GM12865 (cell line): ENCODE results near the gene ACSL1.

ENCODE experiments used
- DNase-seq: peaks from one replicate; pipeline ENCODE4 v3.0.0; 2010; ENCODE audit warnings: low read depth
- H3K4me3 ChIP-seq: 2 replicates; pipeline ENCODE4 v1.5.1; 2011; ENCODE audit warnings: mild to moderate bottlenecking, low read depth, low read length, control low read depth
- TF ChIP-seq, protein P1 (sequence below): IDR thresholded peaks from 2 replicates; pipeline ENCODE4 v1.5.1; 2011; ENCODE audit warnings: low read length, control low read depth, low read depth, inconsistent platforms; ENCODE audit not compliant: insufficient read depth; ENCODE audit errors: missing control alignments

Gene ACSL1

DNA sequence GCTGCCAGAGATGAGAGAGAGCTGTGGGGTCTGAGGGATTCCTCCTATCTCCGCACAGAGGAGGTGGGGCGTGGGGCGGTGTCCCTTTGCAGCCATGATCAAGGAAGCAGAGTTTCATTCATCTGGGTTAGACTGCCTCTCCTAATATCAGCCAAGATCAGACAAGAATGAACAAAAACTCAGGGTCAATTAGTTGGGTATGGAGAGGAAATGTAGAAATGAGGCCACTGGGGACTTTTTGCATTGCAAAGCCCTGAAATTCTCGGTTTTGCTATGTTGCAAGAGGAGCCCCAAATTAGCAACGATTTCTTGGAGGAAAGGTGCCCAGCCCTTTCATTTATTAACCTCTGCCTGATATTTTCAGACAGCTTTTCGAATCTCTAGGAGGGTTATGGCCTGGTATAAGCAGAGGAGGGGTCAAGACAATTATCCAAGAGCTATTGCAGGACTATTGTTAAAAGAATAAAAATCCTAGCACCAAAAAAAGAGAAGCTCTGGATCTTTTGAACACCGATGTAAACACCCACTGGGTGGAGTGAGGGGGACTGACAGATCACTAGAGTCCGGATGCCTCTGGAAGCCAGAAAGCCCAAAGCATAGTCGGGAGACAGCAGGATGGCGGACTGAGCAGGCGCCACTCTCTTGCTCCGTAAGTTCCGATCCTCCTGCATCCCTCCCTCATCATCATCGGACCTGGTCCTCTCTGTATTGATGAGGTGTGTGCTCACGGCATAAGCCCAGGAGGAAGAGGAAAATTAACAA lies 34.4 kb upstream of the ACSL1 start:
- TF ChIP-seq, protein P1, sequence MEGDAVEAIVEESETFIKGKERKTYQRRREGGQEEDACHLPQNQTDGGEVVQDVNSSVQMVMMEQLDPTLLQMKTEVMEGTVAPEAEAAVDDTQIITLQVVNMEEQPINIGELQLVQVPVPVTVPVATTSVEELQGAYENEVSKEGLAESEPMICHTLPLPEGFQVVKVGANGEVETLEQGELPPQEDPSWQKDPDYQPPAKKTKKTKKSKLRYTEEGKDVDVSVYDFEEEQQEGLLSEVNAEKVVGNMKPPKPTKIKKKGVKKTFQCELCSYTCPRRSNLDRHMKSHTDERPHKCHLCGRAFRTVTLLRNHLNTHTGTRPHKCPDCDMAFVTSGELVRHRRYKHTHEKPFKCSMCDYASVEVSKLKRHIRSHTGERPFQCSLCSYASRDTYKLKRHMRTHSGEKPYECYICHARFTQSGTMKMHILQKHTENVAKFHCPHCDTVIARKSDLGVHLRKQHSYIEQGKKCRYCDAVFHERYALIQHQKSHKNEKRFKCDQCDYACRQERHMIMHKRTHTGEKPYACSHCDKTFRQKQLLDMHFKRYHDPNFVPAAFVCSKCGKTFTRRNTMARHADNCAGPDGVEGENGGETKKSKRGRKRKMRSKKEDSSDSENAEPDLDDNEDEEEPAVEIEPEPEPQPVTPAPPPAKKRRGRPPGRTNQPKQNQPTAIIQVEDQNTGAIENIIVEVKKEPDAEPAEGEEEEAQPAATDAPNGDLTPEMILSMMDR, result no peak
- peak; percentile 75 for DNase-seq
- H3K4me3 ChIP-seq, result no peak overlapping the region

DNA sequence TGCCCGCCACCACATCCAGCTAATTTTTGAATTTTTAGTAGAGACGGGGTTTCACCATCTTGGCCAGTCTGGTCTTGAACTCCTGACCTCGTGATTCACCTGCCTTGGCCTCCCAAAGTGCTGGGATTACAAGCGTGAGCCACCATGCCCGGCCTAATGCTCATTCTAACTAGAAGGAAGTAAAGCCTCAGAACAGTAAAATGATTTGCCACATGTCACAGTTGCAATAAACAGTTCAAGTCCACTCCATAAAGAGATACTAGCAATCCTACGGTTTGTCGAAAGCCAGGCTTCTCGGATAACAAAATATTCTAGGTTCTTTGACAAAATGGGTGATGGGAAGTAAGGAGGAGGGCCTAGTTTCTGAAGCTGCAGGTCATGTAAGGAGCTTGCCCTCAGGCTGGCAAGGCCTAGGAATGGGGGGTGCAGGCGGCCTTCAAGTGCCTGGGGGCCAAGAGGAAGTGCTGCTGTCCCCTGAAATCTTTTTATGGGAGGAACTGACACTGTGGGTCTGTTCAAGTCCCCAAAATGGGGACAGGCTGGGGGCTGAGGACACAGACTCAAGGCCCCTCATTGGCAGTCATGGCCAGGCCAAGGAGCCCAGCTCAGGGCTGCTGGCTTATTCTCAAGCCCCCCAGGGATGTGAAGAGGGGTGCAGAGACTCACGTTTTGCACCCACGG lies 31.8 kb upstream of the ACSL1 start:
- H3K4me3 ChIP-seq, result no peak overlapping the region
- TF ChIP-seq, protein P1, result no peak
- DNase-seq, result no peak

DNA sequence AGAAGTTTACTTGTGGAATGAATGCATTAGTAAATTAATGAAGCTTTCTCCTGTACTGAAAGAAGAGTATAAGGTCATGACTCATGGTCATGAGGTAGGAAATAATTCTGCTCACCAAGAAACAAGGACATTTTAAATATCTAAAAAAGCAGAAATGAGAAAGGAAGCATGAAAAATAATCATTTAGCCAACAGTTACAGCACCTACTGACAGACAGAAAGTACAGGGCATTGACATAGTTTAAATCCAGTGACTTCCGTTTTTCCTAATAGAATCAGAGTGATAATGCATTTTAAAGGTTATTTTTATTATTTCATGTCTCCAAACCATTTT lies 30.5 kb upstream of the ACSL1 start:
- peak; percentile 36 for DNase-seq
- no peak overlapping the region for H3K4me3 ChIP-seq
- TF ChIP-seq, protein P1, result no peak

DNA sequence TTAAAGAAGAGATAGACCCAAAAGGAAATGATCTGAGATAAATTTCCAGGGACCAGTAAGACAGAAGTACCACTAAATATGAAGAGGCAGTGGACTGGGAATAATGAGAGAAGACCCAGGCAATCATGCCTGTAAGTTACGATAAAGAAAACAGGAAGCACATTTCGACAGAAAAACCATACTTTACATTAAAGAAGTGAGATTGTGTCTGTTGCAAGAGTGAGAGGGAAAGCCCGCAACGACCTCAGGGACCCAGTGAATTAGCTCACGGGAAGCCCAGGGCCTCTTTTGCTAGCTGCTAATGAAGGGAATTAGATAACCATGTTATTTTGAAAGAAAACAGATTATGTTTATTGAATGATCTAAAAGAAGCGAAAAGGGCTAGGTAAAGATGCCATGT lies 28.9 kb upstream of the ACSL1 start:
- TF ChIP-seq, protein P1, result no peak
- H3K4me3 ChIP-seq, result peak overlapping the region; percentile 15

DNA sequence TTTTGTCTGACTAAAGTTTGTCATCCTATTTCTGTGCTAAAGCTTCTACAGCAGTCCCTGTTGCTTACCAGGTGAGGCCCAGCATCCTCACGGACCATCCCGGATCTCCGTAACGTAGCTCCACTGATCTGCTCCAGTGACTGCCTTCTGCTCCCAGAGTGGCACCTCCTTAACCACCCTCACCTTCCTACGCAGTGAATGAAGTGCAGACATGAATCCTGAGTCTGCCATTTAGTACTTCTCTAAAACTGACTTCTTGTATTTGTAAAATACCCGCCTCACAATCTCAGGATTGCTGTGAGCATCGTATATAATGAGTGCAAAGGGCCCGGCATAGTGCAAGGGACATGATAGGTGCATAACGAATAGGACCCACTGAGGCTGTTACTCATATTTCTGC lies 27.7 kb upstream of the ACSL1 start:
- H3K4me3 ChIP-seq, result no peak overlapping the region
- no peak for DNase-seq
- TF ChIP-seq, protein P1, result no peak

More for the DNA sequence above, 28.9 kb upstream of the ACSL1 start:
- DNase-seq, result peak; percentile 74

DNA sequence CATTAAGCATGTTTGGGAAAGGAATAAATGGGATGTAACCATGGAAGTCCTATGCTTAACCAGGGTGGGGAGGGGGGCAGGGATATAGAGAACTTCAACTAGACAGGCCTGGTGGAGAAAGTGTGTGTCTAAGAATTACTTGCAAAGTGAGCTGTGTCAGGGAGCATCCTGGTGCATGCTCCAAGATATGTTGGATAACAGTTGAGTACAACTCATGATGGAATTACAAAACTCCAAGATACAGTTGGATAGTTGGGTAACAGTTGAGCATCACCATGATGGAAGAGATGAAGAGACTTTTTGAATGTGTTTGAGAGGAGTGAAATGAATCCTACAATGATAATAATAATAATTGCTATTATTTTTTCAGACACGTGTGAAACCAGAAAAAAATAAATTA lies 26.1 kb upstream of the ACSL1 start:
- no peak for DNase-seq
- TF ChIP-seq, protein P1, result no peak
- H3K4me3 ChIP-seq, result 0 out of 2 replicates have a peak overlapping the region, but pooled peaks have one; percentile 38
